B cell (primary cell): Measurements from ENCODE around the gene ACBD4.
A peak's percentile ranks its signal among the peaks of the same experiment; 100 is the strongest.

Experiments used
- CTCF ChIP-seq: fragments of 200-600 bp; IDR thresholded peaks from one replicate; pipeline ENCODE4 v1.8.0; 2022; ENCODE audit warnings: antibody characterized with exemption, mild to moderate bottlenecking
- EZH2 ChIP-seq: IDR thresholded peaks from 2 replicates; pipeline ENCODE4 v1.6.1; 2012; ENCODE audit warnings: borderline replicate concordance, low read depth, mild to moderate bottlenecking, moderate library complexity, low read length; ENCODE audit not compliant: insufficient read depth, poor library complexity, severe bottlenecking

- TF ChIP-seq CTCF (peak; percentile 73), EZH2 (no peak)
Observed at GRCh38 chr17:45132572-45133463, 2.7 kb upstream of the ACBD4 start.
